HepG2 (cell line): ENCODE data around the gene DLX6. TPM values are rescaled to one million over a fixed set of nuclear protein-coding genes. Genes with fewer than 3 reads are reported as not detected.
A peak's percentile ranks its signal among the peaks of the same experiment; 100 is the strongest.

Source experiments
- ATF7 ChIP-seq, 2 experiments: fragments of 450-650 bp in 1 of 2; sonication (generic) in 1 of 2; formaldehyde crosslinking in 1 of 2; IDR thresholded peaks; 2 replicates each; pipeline versions ENCODE4 v1.4.0 to v1.6.1; 2016 to 2020; ENCODE audit warnings: antibody characterized with exemption in 1 of 2, mild to moderate bottlenecking in 1 of 2, missing genetic modification reagents in 1 of 2
- CBX1 ChIP-seq: IDR thresholded peaks from one replicate; pipeline ENCODE4 v1.6.1; 2016; ENCODE audit warnings: antibody characterized with exemption, low read depth
- CREBL2 ChIP-seq: sonication (generic); formaldehyde crosslinking; IDR thresholded peaks from 2 replicates; pipeline ENCODE4 v1.8.1; 2023; ENCODE audit warnings: missing genetic modification reagents, mild to moderate bottlenecking, borderline replicate concordance
- HDAC2 ChIP-seq: sonication (generic); formaldehyde crosslinking; IDR thresholded peaks from 2 replicates; pipeline ENCODE4 v1.4.0; 2020; ENCODE audit warnings: missing genetic modification reagents
- HNRNPUL1 ChIP-seq: fragments of 200-400 bp; formaldehyde crosslinking; IDR thresholded peaks from 2 replicates; pipeline ENCODE4 v1.6.1; 2017; ENCODE audit warnings: low read depth, mild to moderate bottlenecking, low read length, moderate library complexity
- ISX ChIP-seq: sonication (generic); formaldehyde crosslinking; conservative IDR thresholded peaks from 2 replicates; pipeline ENCODE4 v1.5.0; 2020; ENCODE audit warnings: missing genetic modification reagents
- KAT8 ChIP-seq: IDR thresholded peaks from 2 replicates; pipeline ENCODE4 v1.6.1; 2016; ENCODE audit warnings: missing genetic modification reagents, missing compliant biosample characterization
- KLF16 ChIP-seq, 2 experiments: sonication (generic) in 1 of 2; formaldehyde crosslinking in 1 of 2; IDR thresholded peaks; 2 replicates each; pipeline versions ENCODE4 v1.6.1 to v1.8.0; 2016 to 2023; ENCODE audit warnings: missing genetic modification reagents in 2 of 2, missing compliant biosample characterization in 1 of 2
- MXD4 ChIP-seq: IDR thresholded peaks from 2 replicates; pipeline ENCODE4 v1.6.1; 2016; ENCODE audit warnings: mild to moderate bottlenecking, missing biosample characterization, missing genetic modification reagents
- MYC ChIP-seq: sonication (generic); formaldehyde crosslinking; IDR thresholded peaks from 2 replicates; pipeline ENCODE4 v1.9.0; 2021; ENCODE audit warnings: missing genetic modification reagents, borderline replicate concordance
- NR2F2 ChIP-seq: IDR thresholded peaks from 2 replicates; pipeline ENCODE4 v1.6.1; 2012; ENCODE audit warnings: low read depth, inconsistent platforms, borderline replicate concordance
- RORA ChIP-seq: sonication (generic); formaldehyde crosslinking; IDR thresholded peaks from 2 replicates; pipeline ENCODE4 v1.5.0; 2020; ENCODE audit warnings: mild to moderate bottlenecking, missing genetic modification reagents, moderate library complexity
- SIN3B ChIP-seq: fragments of 150-350 bp; IDR thresholded peaks from 2 replicates; pipeline ENCODE4 v1.6.1; 2014; ENCODE audit warnings: low read length
- THAP11 ChIP-seq: IDR thresholded peaks from 2 replicates; pipeline ENCODE4 v1.6.1; 2016; ENCODE audit warnings: missing biosample characterization, missing genetic modification reagents
- ZBTB3 ChIP-seq: sonication (generic); formaldehyde crosslinking; IDR thresholded peaks from 2 replicates; pipeline ENCODE4 v1.4.0; 2020; ENCODE audit warnings: low read depth, mild to moderate bottlenecking, moderate library complexity, missing genetic modification reagents, borderline replicate concordance
- ZBTB46 ChIP-seq: sonication (generic); formaldehyde crosslinking; IDR thresholded peaks from 2 replicates; pipeline ENCODE4 v1.4.0; 2020; ENCODE audit warnings: mild to moderate bottlenecking, missing genetic modification reagents, borderline replicate concordance
- ZNF432 ChIP-seq: sonication (generic); formaldehyde crosslinking; IDR thresholded peaks from 2 replicates; pipeline ENCODE4 v1.5.0; 2020; ENCODE audit warnings: missing genetic modification reagents, mild to moderate bottlenecking, borderline replicate concordance
- ZNF44 ChIP-seq: sonication (generic); formaldehyde crosslinking; IDR thresholded peaks from 2 replicates; pipeline ENCODE4 v1.5.1; 2020; ENCODE audit warnings: mild to moderate bottlenecking, missing genetic modification reagents
- ZNF569 ChIP-seq: sonication (generic); formaldehyde crosslinking; IDR thresholded peaks from 2 replicates; pipeline ENCODE4 v1.5.0; 2020; ENCODE audit warnings: mild to moderate bottlenecking, missing genetic modification reagents, moderate library complexity, borderline replicate concordance
- ZNF615 ChIP-seq: sonication (generic); formaldehyde crosslinking; IDR thresholded peaks from 2 replicates; pipeline ENCODE4 v1.5.0; 2020; ENCODE audit warnings: mild to moderate bottlenecking, missing genetic modification reagents, borderline replicate concordance
- polyA plus RNA-seq, 8 experiments: library from polyadenylated mRNA; depleted of rRNA in 3 of 8; stranded (reverse) in 7 of 8; unstranded in 1 of 8; fragments of >200 nt; fragmentation: Illumina TruSeq in 4 of 8; extraction: Trizol in 4 of 8; gene quantifications; 2 replicates each; pipeline versions ENCODE4 v1.2.1 to v1.2.3, GENCODE V29; 2011 to 2016; ENCODE audit warnings: low read depth in 4 of 8, missing spikeins in 1 of 8, mixed read lengths in 1 of 8; ENCODE audit not compliant: insufficient read depth in 1 of 8
- total RNA-seq, 5 experiments: library from RNA; depleted of rRNA; stranded (reverse); fragments of >200 nt; fragmentation: Illumina TruSeq; extraction: Trizol; gene quantifications; 2 replicates each; pipeline ENCODE4 v1.2.3, GENCODE V29; 2016; ENCODE audit warnings: low read depth in 1 of 5
- TF ChIP-seq, protein P1 (sequence below): sonication (generic); formaldehyde crosslinking; IDR thresholded peaks from 2 replicates; pipeline ENCODE4 v1.5.1; 2020; ENCODE audit warnings: mild to moderate bottlenecking, missing genetic modification reagents
- TF ChIP-seq, protein P2 (sequence below): sonication (generic); formaldehyde crosslinking; IDR thresholded peaks from 2 replicates; pipeline ENCODE4 v1.4.0; 2020; ENCODE audit warnings: missing genetic modification reagents, mild to moderate bottlenecking, borderline replicate concordance

The DLX6 gene
- total and polyA plus RNA-seq, 2 of the 13 experiments (the other 11 are each of a cell fraction or from before 2014, with no cell fraction given), result 3.5 to 5.5 TPM

DNA sequence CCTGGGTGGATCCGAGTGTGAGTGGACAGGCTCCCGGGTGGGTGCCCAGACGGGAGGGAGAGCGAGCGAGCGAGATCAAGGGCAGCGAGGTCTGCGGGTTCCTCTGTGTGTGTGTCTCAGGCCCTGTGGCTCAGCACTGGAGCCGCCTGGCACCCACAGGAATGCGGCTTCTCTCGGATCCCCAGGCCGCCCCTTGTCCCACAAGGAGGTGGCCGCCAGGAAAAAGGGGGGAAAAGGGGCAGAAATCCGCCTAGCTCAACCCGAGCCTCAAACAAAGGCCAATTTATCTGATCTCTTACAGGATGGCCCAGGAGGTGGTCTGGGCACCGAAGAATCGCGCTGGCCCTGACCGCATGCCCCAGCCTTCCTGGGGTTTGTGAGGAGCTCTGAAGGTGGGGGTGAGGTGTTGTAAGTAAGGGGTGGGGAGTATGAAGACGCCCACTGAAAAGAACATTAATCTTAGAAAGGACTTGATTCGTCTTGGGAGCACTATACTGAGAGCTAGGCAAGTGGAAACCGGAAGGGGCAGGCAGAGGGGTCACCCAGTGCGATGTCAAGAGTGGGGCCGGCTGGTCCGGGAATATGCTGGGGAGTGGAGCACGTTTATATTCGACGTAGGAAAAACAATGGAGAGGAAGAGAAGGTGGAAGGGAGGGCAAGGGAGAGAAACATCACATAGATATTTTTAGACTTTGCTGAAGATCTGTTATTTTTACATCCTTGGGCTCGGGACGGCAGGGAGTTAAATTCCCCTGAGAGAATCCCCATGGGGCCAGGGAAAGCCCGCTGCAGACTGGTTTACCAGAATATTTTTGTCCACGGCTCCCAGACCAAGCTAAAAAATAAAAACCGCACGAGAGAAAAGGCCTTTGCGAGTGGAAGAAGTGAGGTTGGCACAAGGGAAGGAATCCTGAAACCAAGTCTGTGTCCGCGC is 12.1 kb downstream of the DLX6 start (continued):
- TF ChIP-seq, protein P1, sequence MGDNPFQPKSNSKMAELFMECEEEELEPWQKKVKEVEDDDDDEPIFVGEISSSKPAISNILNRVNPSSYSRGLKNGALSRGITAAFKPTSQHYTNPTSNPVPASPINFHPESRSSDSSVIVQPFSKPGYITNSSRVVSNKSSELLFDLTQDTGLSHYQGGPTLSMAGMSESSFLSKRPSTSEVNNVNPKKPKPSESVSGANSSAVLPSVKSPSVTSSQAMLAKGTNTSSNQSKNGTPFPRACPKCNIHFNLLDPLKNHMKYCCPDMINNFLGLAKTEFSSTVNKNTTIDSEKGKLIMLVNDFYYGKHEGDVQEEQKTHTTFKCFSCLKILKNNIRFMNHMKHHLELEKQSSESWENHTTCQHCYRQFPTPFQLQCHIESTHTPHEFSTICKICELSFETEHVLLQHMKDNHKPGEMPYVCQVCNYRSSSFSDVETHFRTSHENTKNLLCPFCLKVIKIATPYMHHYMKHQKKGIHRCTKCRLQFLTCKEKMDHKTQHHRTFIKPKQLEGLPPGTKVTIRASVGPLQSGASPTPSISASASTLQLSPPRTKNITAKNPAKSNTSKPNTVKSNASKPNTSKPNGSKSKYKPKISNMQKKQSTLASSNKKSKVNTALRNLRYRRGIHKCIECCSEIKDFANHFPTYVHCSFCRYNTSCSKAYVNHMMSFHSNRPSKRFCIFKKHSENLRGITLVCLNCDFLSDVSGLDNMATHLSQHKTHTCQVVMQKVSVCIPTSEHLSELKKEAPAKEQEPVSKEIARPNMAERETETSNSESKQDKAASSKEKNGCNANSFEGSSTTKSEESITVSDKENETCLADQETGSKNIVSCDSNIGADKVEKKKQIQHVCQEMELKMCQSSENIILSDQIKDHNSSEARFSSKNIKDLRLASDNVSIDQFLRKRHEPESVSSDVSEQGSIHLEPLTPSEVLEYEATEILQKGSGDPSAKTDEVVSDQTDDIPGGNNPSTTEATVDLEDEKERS (CRISPR knock-in tag), result no peak
- no peak for TF ChIP-seq THAP11 (CRISPR knock-in tag)
- TF ChIP-seq, protein P2, sequence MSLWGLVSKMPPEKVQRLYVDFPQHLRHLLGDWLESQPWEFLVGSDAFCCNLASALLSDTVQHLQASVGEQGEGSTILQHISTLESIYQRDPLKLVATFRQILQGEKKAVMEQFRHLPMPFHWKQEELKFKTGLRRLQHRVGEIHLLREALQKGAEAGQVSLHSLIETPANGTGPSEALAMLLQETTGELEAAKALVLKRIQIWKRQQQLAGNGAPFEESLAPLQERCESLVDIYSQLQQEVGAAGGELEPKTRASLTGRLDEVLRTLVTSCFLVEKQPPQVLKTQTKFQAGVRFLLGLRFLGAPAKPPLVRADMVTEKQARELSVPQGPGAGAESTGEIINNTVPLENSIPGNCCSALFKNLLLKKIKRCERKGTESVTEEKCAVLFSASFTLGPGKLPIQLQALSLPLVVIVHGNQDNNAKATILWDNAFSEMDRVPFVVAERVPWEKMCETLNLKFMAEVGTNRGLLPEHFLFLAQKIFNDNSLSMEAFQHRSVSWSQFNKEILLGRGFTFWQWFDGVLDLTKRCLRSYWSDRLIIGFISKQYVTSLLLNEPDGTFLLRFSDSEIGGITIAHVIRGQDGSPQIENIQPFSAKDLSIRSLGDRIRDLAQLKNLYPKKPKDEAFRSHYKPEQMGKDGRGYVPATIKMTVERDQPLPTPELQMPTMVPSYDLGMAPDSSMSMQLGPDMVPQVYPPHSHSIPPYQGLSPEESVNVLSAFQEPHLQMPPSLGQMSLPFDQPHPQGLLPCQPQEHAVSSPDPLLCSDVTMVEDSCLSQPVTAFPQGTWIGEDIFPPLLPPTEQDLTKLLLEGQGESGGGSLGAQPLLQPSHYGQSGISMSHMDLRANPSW, result no peak
- TF ChIP-seq ATF7 (IDR thresholded peaks at IDR 0.05), result no peak
- no peak for TF ChIP-seq ATF7 (CRISPR knock-in tag; IDR thresholded peaks at IDR 0.05)
- no peak for TF ChIP-seq MXD4
- no peak for TF ChIP-seq RORA (CRISPR knock-in tag)
- no peak for TF ChIP-seq KLF16 (CRISPR knock-in tag; IDR thresholded peaks at IDR 0.05)
- no peak for TF ChIP-seq ZBTB46 (CRISPR knock-in tag)
- no peak for TF ChIP-seq MYC (CRISPR knock-in tag)
- TF ChIP-seq HDAC2 (CRISPR knock-in tag), result 0 out of 2 replicates have a peak, but pooled peaks have one; percentile 1
- TF ChIP-seq CBX1, result no peak
- TF ChIP-seq ZBTB3 (CRISPR knock-in tag), result no peak
- no peak; the same call in 1 of the 2 replicates for TF ChIP-seq KAT8
- no peak for TF ChIP-seq SIN3B
- TF ChIP-seq ZNF615 (CRISPR knock-in tag), result no peak
- TF ChIP-seq ISX (CRISPR knock-in tag), result no peak
- TF ChIP-seq HNRNPUL1, result no peak
- TF ChIP-seq ZNF44 (CRISPR knock-in tag), result no peak
- no peak for TF ChIP-seq CREBL2 (CRISPR knock-in tag)
- TF ChIP-seq ZNF432, result no peak
- TF ChIP-seq NR2F2, result no peak
- TF ChIP-seq ZNF569 (CRISPR knock-in tag), result no peak
